IMR-90 (cell line): Measurements from ENCODE around the gene ADRB2. TPM values are rescaled to one million over a fixed set of nuclear protein-coding genes. Genes with fewer than 3 reads are reported as not detected.

Source experiments
- ATAC-seq: fragments of 200-7000 bp; cut with Tn5 transposase; 2 replicates; pipeline ENCODE4 v1.9.1; 2020; ENCODE audit warnings: low read depth, mild to moderate bottlenecking, moderate library complexity
- BruUV-seq: library from RNA; stranded (reverse); fragments of 400-500 nt; replicated peaks from 2 replicates; lab custom pipeline; 2021; lab: Mats Ljungman, UMichigan
- CTCF ChIA-PET: fragments of 300-600 bp; formaldehyde crosslinking; extraction: SDS; loops from one replicate; lab custom pipeline; 2021; ENCODE audit warnings: antibody characterized with exemption; lab: Yijun Ruan, JAX
- POLR2A ChIA-PET: fragments of 300-600 bp; sonication (Branson Sonifier 250); formaldehyde crosslinking; loops from one replicate; lab custom pipeline; 2022; ENCODE audit warnings: antibody characterized with exemption; ENCODE audit not compliant: unreplicated experiment; lab: Charles Lee
- DNase-seq: peaks from one replicate; pipeline ENCODE4 v3.0.0; 2013
- H2AFZ ChIP-seq: replicated peaks from 2 replicates; pipeline ENCODE3; 2013; ENCODE audit warnings: low read length, mild to moderate bottlenecking; ENCODE audit not compliant: poor library complexity
- H2AK5ac ChIP-seq: 2 replicates; pipeline ENCODE4 v1.6.1; 2013; ENCODE audit warnings: low read depth, low read length, inconsistent platforms
- H2AK9ac ChIP-seq: replicated peaks from 2 replicates; pipeline ENCODE3; 2013; ENCODE audit warnings: mild to moderate bottlenecking, low read depth, low read length, moderate library complexity; ENCODE audit not compliant: poor library complexity
- H2BK120ac ChIP-seq: 2 replicates; pipeline ENCODE4 v1.6.1; 2013; ENCODE audit warnings: low read depth, low read length, inconsistent platforms
- H2BK15ac ChIP-seq: 3 replicates; pipeline ENCODE4 v1.6.1; 2013; ENCODE audit warnings: low read depth, low read length, inconsistent platforms
- H2BK20ac ChIP-seq: 2 replicates; pipeline ENCODE4 v1.6.1; 2013; ENCODE audit warnings: low read depth, mild to moderate bottlenecking, inconsistent platforms, low read length, moderate library complexity
- H2BK5ac ChIP-seq: 2 replicates; pipeline ENCODE4 v1.6.1; 2013; ENCODE audit warnings: mild to moderate bottlenecking, low read depth, low read length, inconsistent platforms; ENCODE audit not compliant: poor library complexity, severe bottlenecking
- H3K14ac ChIP-seq: replicated peaks from 2 replicates; pipeline ENCODE4 v1.6.1; 2013; ENCODE audit warnings: low read depth, low read length, inconsistent platforms
- H3K18ac ChIP-seq: 2 replicates; pipeline ENCODE4 v1.6.1; 2013; ENCODE audit warnings: low read depth, low read length, control low read depth
- H3K23ac ChIP-seq: 2 replicates; pipeline ENCODE4 v1.6.1; 2013; ENCODE audit warnings: low read depth, low read length, inconsistent platforms
- H3K27ac ChIP-seq: 2 replicates; pipeline ENCODE4 v1.5.1; 2013; ENCODE audit warnings: mild to moderate bottlenecking, control low read depth, low read length; ENCODE audit not compliant: insufficient read depth
- H3K27me3 ChIP-seq: 2 replicates; pipeline ENCODE4 v1.6.1; 2013; ENCODE audit warnings: low read length; ENCODE audit not compliant: control insufficient read depth, insufficient read depth
- H3K36me3 ChIP-seq: 2 replicates; pipeline ENCODE4 v1.6.1; 2013; ENCODE audit warnings: low read length, mixed read lengths; ENCODE audit not compliant: control insufficient read depth, insufficient read depth
- H3K4ac ChIP-seq: 2 replicates; pipeline ENCODE4 v1.6.1; 2013; ENCODE audit warnings: low read depth, low read length, inconsistent platforms
- H3K4me1 ChIP-seq: 2 replicates; pipeline ENCODE4 v1.6.1; 2013; ENCODE audit warnings: low read length, mixed read lengths; ENCODE audit not compliant: control insufficient read depth, insufficient read depth
- H3K4me2 ChIP-seq: 2 replicates; pipeline ENCODE4 v1.6.1; 2013; ENCODE audit warnings: low read depth, mild to moderate bottlenecking, control low read depth, low read length, moderate library complexity
- H3K4me3 ChIP-seq: 2 replicates; pipeline ENCODE4 v1.5.1; 2013; ENCODE audit warnings: low read depth, mild to moderate bottlenecking, control low read depth, low read length, moderate library complexity; ENCODE audit not compliant: insufficient read depth
- H3K56ac ChIP-seq: 2 replicates; pipeline ENCODE4 v1.6.1; 2013; ENCODE audit warnings: low read length, inconsistent platforms; ENCODE audit not compliant: insufficient read depth; ENCODE audit errors: extremely low read depth
- H3K79me1 ChIP-seq, 2 experiments: 2 replicates each; pipeline ENCODE4 v1.6.1; 2013; ENCODE audit warnings: low read length in 2 of 2, inconsistent platforms in 1 of 2, low read depth in 1 of 2
- H3K9ac ChIP-seq: 2 replicates; pipeline ENCODE4 v1.6.1; 2013; ENCODE audit warnings: low read depth, low read length, control low read depth
- H3K9me1 ChIP-seq: 2 replicates; pipeline ENCODE4 v1.6.1; 2013; ENCODE audit warnings: low read length, inconsistent platforms; ENCODE audit not compliant: insufficient read depth
- H3K9me3 ChIP-seq: 2 replicates; pipeline ENCODE4 v1.6.1; 2013; ENCODE audit warnings: low read length; ENCODE audit not compliant: control insufficient read depth, insufficient read depth
- H4K20me1 ChIP-seq: 2 replicates; pipeline ENCODE4 v1.6.1; 2013; ENCODE audit warnings: low read length, inconsistent platforms; ENCODE audit not compliant: insufficient read depth
- H4K5ac ChIP-seq: 2 replicates; pipeline ENCODE4 v1.6.1; 2013; ENCODE audit warnings: mild to moderate bottlenecking, low read depth, low read length, control low read depth
- H4K8ac ChIP-seq, 2 experiments: 2 replicates each; pipeline ENCODE4 v1.6.1; 2013; ENCODE audit warnings: low read depth in 2 of 2, low read length in 2 of 2, control low read depth in 1 of 2, inconsistent platforms in 1 of 2
- H4K91ac ChIP-seq: 2 replicates; pipeline ENCODE4 v1.6.1; 2013; ENCODE audit warnings: low read depth, low read length, inconsistent platforms; ENCODE audit not compliant: insufficient read depth
- BHLHE40 ChIP-seq: fragments of 150-350 bp; IDR thresholded peaks from 2 replicates; pipeline ENCODE4 v1.6.1; 2016; ENCODE audit warnings: mild to moderate bottlenecking, low read depth, low read length
- CEBPB ChIP-seq: IDR thresholded peaks from 2 replicates; pipeline ENCODE4 v1.6.1; 2012; ENCODE audit warnings: low read depth, low read length, improper control_type of control experiment
- ELK1 ChIP-seq: fragments of 150-350 bp; IDR thresholded peaks from 2 replicates; pipeline ENCODE4 v1.6.1; 2016; ENCODE audit warnings: low read depth, mild to moderate bottlenecking, low read length, moderate library complexity, borderline replicate concordance
- FOS ChIP-seq: fragments of 150-350 bp; IDR thresholded peaks from 2 replicates; pipeline ENCODE4 v1.6.1; 2016; ENCODE audit warnings: low read depth, low read length
- MAZ ChIP-seq: IDR thresholded peaks from 2 replicates; pipeline ENCODE4 v1.6.1; 2012; ENCODE audit warnings: low read depth, mild to moderate bottlenecking, low read length, improper control_type of control experiment, moderate library complexity, borderline replicate concordance
- MXI1 ChIP-seq: IDR thresholded peaks from 2 replicates; pipeline ENCODE4 v1.6.1; 2012; ENCODE audit warnings: low read depth, mild to moderate bottlenecking, low read length, moderate library complexity, borderline replicate concordance
- NFE2L2 ChIP-seq: fragments of 150-350 bp; IDR thresholded peaks from 2 replicates; pipeline ENCODE4 v1.6.1; 2016; ENCODE audit warnings: low read depth, mild to moderate bottlenecking, low read length
- POLR2A ChIP-seq: IDR thresholded peaks from 2 replicates; pipeline ENCODE4 v1.6.1; 2012; ENCODE audit warnings: mild to moderate bottlenecking, low read depth, low read length
- RCOR1 ChIP-seq: IDR thresholded peaks from 2 replicates; pipeline ENCODE4 v1.6.1; 2012; ENCODE audit warnings: mild to moderate bottlenecking, low read length, improper control_type of control experiment; ENCODE audit not compliant: insufficient replicate concordance
- WGBS, 2 experiments: methylation state at CpG; one replicate each; pipeline versions ENCODE4 v1.1.5 to v1.1.7; 2013; ENCODE audit warnings: missing lambda C conversion rate in 2 of 2; ENCODE audit not compliant: insufficient read length in 1 of 2; ENCODE audit errors: extremely low coverage in 2 of 2; 5-methylcytosine and 5-hydroxymethylcytosine counted together
- dilution Hi-C: fragments of 300-500 bp; cut with HindIII; formaldehyde crosslinking; loops from one replicate; pipeline ENCODE4 v1.14.3; 2018; ENCODE audit warnings: low sequenced_read_pairs; ENCODE audit not compliant: unreplicated experiment
- in situ Hi-C: fragments of 300-500 bp; cut with MboI; formaldehyde crosslinking; loops from 3 replicates; pipeline ENCODE4 v1.14.3; 2019; ENCODE audit warnings: low sequenced_read_pairs, inconsistent platforms, mixed read lengths
- intact Hi-C: fragments of 100-400 bp; cut with micrococcal nuclease; formaldehyde crosslinking; loops from 2 replicates; pipeline ENCODE4 v1.10.0; 2022
- polyA plus RNA-seq, 3 experiments: library from polyadenylated mRNA; depleted of rRNA; stranded (reverse); fragments of >200 nt; gene quantifications; 2 replicates each; pipeline ENCODE4 v1.2.3, GENCODE V29; 2012; ENCODE audit warnings: low replicate concordance in 1 of 3
- total RNA-seq: library from RNA; depleted of rRNA; stranded (reverse); fragments of >200 nt; gene quantifications from 2 replicates; pipeline ENCODE4 v1.2.3, GENCODE V29; 2012

The ADRB2 gene
- total and polyA plus RNA-seq, 2 of the 4 experiments (the other 2 are of a cell fraction) = 1.6 to 3.4 TPM

GRCh38 chr5:148856424-148856823, 30.0 kb downstream of the ADRB2 start:
- Histone ChIP-seq H3K56ac (no peak overlapping the region), H3K27me3 (no peaks in the 10 kb centered on the region), H3K9me3 (no peaks in the 10 kb centered on the region), H3K4ac (no peak overlapping the region), H2BK5ac (no peak overlapping the region), H3K9ac (no peak overlapping the region), H2AK5ac (no peak overlapping the region), H4K20me1 (no peaks in the 10 kb centered on the region), H3K18ac (no peak overlapping the region), H2AFZ (no peak overlapping the region), H3K9me1 (0 out of 2 replicates have a peak, but pooled peaks cover 3% of the 10 kb centered on the region), H3K36me3 (no peaks in the 10 kb centered on the region), H4K8ac (no peak overlapping the region), H2BK20ac (no peak overlapping the region), H2BK120ac (no peak overlapping the region), H2BK15ac (no peak overlapping the region), H3K4me1 (0 out of 2 replicates have a peak, but pooled peaks cover 2% of the 10 kb centered on the region), H3K23ac (no peak overlapping the region), H3K4me2 (no peak overlapping the region), H3K4me3 (no peak overlapping the region), H3K14ac (no peak overlapping the region), H4K5ac (no peak overlapping the region), H3K27ac (no peak overlapping the region), H3K79me1 (no peaks in the 10 kb centered on the region), H2AK9ac (no peak overlapping the region), H4K91ac (no peak overlapping the region)
- in situ Hi-C loops (no loop called here), dilution Hi-C loops (no loop called here), intact Hi-C loops (no loop called here)
- WGBS, 2 experiments = 88% methylated on average over 1 of the region's 1 CpG; no CpG with 5 or more reads in 1 of the 2 experiments
- no TSS peak for BruUV-seq
- TF ChIP-seq RCOR1 = no peak
- no peak for TF ChIP-seq BHLHE40
- TF ChIP-seq NFE2L2 = no peak
- no peak for TF ChIP-seq MXI1
- TF ChIP-seq MAZ = no peak
- TF ChIP-seq CEBPB = no peak
- no peak for TF ChIP-seq ELK1
- no peak for TF ChIP-seq POLR2A
- TF ChIP-seq FOS = no peak
- CTCF ChIA-PET = no interaction called here
- DNase-seq = no peak
- POLR2A ChIA-PET = no interaction called here
- no peak for ATAC-seq
